CD4-positive, alpha-beta T cell (primary cell): ENCODE measurements around the gene ZBTB43. TPM values are rescaled to one million over a fixed set of nuclear protein-coding genes. Genes with fewer than 3 reads are reported as not detected.
A peak's percentile ranks its signal among the peaks of the same experiment; 100 is the strongest.

Experiments
- ATAC-seq: fragments of 200-7000 bp; cut with Tn5 transposase; one replicate; pipeline ENCODE4 v1.10.0; 2022; ENCODE audit warnings: mild to moderate bottlenecking; ENCODE audit not compliant: poor library complexity
- CTCF ChIA-PET: fragments of 350-600 bp; sonication (Branson Sonifier 250); formaldehyde crosslinking; loops from one replicate; lab custom pipeline; 2021; ENCODE audit warnings: antibody characterized with exemption, inconsistent platforms; lab: Charles Lee
- POLR2A ChIA-PET: fragments of 350-600 bp; sonication (Branson Sonifier 250); formaldehyde crosslinking; loops from one replicate; lab custom pipeline; 2021; ENCODE audit warnings: antibody characterized with exemption, inconsistent platforms; lab: Charles Lee
- DNase-seq, 14 experiments: peaks; one replicate each; pipeline ENCODE4 v3.0.0-alpha.2; 2013 to 2020; ENCODE audit warnings: mixed read lengths in 2 of 14
- H3K27ac ChIP-seq, 2 donors: one replicate each; pipeline versions ENCODE4 v1.5.1 to v1.7.0; 2013; ENCODE audit warnings: low read length in 2 of 2, low read depth in 1 of 2, mild to moderate bottlenecking in 1 of 2
- H3K27me3 ChIP-seq, 2 experiments: 1 replicate in 1 of 2; 2 replicates in 1 of 2; pipeline versions ENCODE4 v1.6.1 to v1.7.0; 2013; ENCODE audit warnings: low read length in 2 of 2, control low read depth in 1 of 2, mild to moderate bottlenecking in 1 of 2, moderate library complexity in 1 of 2; ENCODE audit not compliant: insufficient read depth in 2 of 2, control insufficient read depth in 1 of 2
- H3K36me3 ChIP-seq: one replicate; pipeline ENCODE4 v1.6.1; 2013; ENCODE audit warnings: low read length, control low read depth; ENCODE audit not compliant: insufficient read depth
- H3K4me1 ChIP-seq: one replicate; pipeline ENCODE4 v1.6.1; 2013; ENCODE audit warnings: low read length, control low read depth; ENCODE audit not compliant: insufficient read depth
- H3K4me3 ChIP-seq: one replicate; pipeline ENCODE4 v1.5.1; 2013; ENCODE audit warnings: mild to moderate bottlenecking, low read length, moderate library complexity
- H3K9me3 ChIP-seq, 2 experiments: 1 replicate in 1 of 2; 2 replicates in 1 of 2; pipeline versions ENCODE4 v1.6.1 to v1.7.0; 2013; ENCODE audit warnings: low read length in 2 of 2, mild to moderate bottlenecking in 2 of 2, control low read depth in 1 of 2, moderate library complexity in 1 of 2; ENCODE audit not compliant: control insufficient read depth in 1 of 2, insufficient read depth in 1 of 2
- H3K27ac Mint-ChIP-seq: one replicate; pipeline ENCODE4 v1.8.0; 2020; ENCODE audit warnings: mixed read lengths
- H3K27me3 Mint-ChIP-seq: one replicate; pipeline ENCODE4 v1.8.0; 2021; ENCODE audit warnings: mixed read lengths
- H3K36me3 Mint-ChIP-seq: one replicate; pipeline ENCODE4 v1.8.0; 2021; ENCODE audit warnings: low read depth, mixed read lengths
- H3K4me1 Mint-ChIP-seq: one replicate; pipeline ENCODE4 v1.8.0; 2021; ENCODE audit warnings: low read depth, mixed read lengths
- H3K4me3 Mint-ChIP-seq: one replicate; pipeline ENCODE4 v1.8.0; 2020; ENCODE audit warnings: mild to moderate bottlenecking, mixed read lengths
- H3K9me3 Mint-ChIP-seq: one replicate; pipeline ENCODE4 v1.8.0; 2020; ENCODE audit warnings: mixed read lengths
- intact Hi-C, 2 experiments: fragments of 100-400 bp; cut with DNase I in 1 of 2; cut with micrococcal nuclease in 1 of 2; formaldehyde crosslinking; loops; one replicate each; pipeline versions ENCODE4 v1.15.1 to v1.9.0; 2023 to 2025; cut with DNase I, micrococcal nuclease
- polyA plus RNA-seq, 2 donors: library from polyadenylated mRNA; unstranded; fragments of 120-200 nt; gene quantifications; one replicate each; pipeline ENCODE4 v1.2.1, GENCODE V29; 2013
- total RNA-seq, 174 experiments: library from RNA in 2 of 174; stranded (reverse) in 2 of 174; gene quantifications; one replicate each; pipeline ENCODE4 v1.2.3 and lab custom pipeline; 2021 to 2026
- TF ChIP-seq, protein P1 (sequence below): fragments of 200-600 bp; IDR thresholded peaks from one replicate; pipeline ENCODE4 v1.8.0; 2022; ENCODE audit warnings: antibody characterized with exemption, mild to moderate bottlenecking

The ZBTB43 gene, protein sequence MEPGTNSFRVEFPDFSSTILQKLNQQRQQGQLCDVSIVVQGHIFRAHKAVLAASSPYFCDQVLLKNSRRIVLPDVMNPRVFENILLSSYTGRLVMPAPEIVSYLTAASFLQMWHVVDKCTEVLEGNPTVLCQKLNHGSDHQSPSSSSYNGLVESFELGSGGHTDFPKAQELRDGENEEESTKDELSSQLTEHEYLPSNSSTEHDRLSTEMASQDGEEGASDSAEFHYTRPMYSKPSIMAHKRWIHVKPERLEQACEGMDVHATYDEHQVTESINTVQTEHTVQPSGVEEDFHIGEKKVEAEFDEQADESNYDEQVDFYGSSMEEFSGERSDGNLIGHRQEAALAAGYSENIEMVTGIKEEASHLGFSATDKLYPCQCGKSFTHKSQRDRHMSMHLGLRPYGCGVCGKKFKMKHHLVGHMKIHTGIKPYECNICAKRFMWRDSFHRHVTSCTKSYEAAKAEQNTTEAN
- total RNA-seq: 10 to 100 TPM; 47.7 to 50.8 TPM
- 9.0 TPM for polyA plus RNA-seq (2013, experiment 1 of 2)
- 11.3 TPM for polyA plus RNA-seq (2013, experiment 2 of 2)
- 27.4 to 117 (median 53.9) reads per million in 172 experiments for total RNA-seq (lab: John Stamatoyannopoulos, UW)

DNA sequence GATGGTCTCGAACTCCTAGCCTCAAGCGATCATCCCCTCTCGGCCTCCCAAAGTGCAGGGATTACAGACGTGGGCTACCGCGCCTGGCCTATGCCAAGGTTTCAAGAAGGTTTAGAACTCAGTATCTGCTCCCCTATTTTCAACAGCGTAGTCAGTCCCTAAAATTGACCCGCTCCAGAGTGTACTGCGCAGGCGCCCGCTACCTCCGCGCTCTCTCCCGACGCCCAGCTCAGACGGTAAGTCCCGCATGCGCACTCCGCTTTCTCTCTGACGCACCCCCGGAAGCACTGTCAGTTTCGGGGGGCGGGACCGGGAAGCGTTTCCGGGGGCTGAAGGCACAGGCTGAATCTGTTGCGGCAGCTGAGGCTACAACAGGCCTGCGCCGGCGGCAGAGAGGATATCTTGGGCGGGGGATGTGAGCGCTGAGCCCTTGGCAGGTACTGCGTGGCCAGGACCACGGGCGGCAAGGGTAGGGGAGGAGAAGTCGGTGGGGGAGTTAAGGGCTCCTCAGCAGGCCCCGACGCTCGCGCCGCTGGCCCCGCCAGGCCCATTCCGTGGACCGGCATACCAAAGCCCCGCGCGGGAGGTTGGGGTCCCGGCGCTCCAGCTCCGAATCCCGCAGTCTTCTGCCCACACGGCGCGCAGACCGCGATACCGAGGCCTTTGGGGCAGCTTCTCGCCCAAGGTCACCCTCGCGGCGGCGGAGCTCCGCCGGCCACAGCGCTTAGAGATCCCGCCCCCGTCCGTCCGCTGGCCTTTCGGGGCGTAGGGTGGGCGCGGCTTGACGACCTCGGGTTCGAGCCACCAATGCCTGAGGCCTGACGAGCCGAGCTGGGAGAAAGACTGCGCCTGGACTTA is at the start of gene ZBTB43:
ZBTB43 (plus strand) TSS at position 345 of the 858 bp plus-strand sequence. CDS start 27,470 bp downstream, outside the sequence.
- Mint-ChIP-seq H3K36me3 (peaks cover 43% of the 10 kb centered on the region), H3K27me3 (no peaks in the 10 kb centered on the region), H3K4me3 (peak within 1 kb of the TSS; percentile 99), H3K27ac (peak within 1 kb of the TSS; percentile 96), H3K4me1 (peaks cover 49% of the 10 kb centered on the region), H3K9me3 (no peaks in the 10 kb centered on the region)
- H3K4me3 ChIP-seq: peak within 1 kb of the TSS; percentile 75
- CTCF ChIA-PET: interaction anchor here (0.5 to 2.7 kb wide), 3 partner anchors 50 to 99 kb away, joined by 3 to 13 read pairs (median 3); no protein-coding TSS in a partner anchor
- H3K9me3 ChIP-seq: no peaks in the 10 kb centered on the region
- peaks cover 19% of the 10 kb centered on the region for H3K4me1 ChIP-seq
- H3K36me3 ChIP-seq: peaks cover 6% of the 10 kb centered on the region
- POLR2A ChIA-PET: interaction anchor here (1.0 to 4.4 kb wide), 4 partner anchors 11 to 419 kb away, joined by 4 to 25 read pairs (median 5); no protein-coding TSS in a partner anchor
- TF ChIP-seq, protein P1, sequence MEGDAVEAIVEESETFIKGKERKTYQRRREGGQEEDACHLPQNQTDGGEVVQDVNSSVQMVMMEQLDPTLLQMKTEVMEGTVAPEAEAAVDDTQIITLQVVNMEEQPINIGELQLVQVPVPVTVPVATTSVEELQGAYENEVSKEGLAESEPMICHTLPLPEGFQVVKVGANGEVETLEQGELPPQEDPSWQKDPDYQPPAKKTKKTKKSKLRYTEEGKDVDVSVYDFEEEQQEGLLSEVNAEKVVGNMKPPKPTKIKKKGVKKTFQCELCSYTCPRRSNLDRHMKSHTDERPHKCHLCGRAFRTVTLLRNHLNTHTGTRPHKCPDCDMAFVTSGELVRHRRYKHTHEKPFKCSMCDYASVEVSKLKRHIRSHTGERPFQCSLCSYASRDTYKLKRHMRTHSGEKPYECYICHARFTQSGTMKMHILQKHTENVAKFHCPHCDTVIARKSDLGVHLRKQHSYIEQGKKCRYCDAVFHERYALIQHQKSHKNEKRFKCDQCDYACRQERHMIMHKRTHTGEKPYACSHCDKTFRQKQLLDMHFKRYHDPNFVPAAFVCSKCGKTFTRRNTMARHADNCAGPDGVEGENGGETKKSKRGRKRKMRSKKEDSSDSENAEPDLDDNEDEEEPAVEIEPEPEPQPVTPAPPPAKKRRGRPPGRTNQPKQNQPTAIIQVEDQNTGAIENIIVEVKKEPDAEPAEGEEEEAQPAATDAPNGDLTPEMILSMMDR: no peak
- DNase-seq (peak; percentile 97 to 99 (median 98)), ATAC-seq (peak; percentile 85)
- intact Hi-C loops: loop anchor here in 1 of 2 experiments (2.0 to 5.0 kb wide), 3 partner anchors 56 to 1543 kb away; partner anchors contain the start of genes GAPVD1, RALGPS1 and ZBTB34
- no peaks in the 10 kb centered on the region for H3K27me3 ChIP-seq
- peak within 1 kb of the TSS; percentile 79 to 88 for H3K27ac ChIP-seq

DNA sequence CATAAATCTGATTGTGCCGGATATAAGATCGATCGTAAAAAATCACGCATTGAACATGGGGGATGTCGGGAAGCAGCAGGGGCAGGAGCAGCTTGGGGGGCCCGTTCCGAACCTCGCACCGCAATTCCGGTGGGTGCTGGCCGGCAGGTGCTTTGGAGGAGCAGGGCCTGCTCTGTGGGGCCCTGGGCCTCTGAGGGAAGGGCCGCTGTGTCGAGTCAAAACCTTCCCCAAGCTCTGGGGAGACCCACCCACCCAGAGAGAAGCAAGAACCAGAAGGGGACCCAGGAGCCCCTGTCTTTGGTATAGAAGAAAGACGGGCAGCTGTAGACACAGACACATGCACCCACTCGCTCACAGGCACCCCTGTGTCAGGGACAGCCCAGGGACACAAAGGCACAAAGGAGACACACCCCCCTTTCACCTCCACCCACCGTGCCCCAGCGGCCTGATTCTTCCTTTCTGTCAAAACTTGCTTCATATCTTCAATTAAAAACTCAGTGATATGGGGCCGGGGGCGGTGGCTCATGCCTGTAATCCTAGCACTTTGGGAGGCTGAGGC is 49.4 kb upstream of the ZBTB43 start:
- H3K4me1 Mint-ChIP-seq: no peaks in the 10 kb centered on the region
- CTCF ChIA-PET: no interaction called here
- no peak overlapping the region for H3K4me3 ChIP-seq
- no peak for ATAC-seq
- POLR2A ChIA-PET: no interaction called here
- H3K36me3 ChIP-seq: no peaks in the 10 kb centered on the region
- H3K27me3 ChIP-seq: peaks cover 0 to 4% of the 10 kb centered on the region in 2 experiments
- no peak overlapping the region for H3K4me3 Mint-ChIP-seq
- no peaks in the 10 kb centered on the region for H3K4me1 ChIP-seq
- no peak overlapping the region for H3K27ac ChIP-seq
- H3K27ac Mint-ChIP-seq: no peak overlapping the region
- DNase-seq: no peak
- no peaks in the 10 kb centered on the region for H3K9me3 ChIP-seq
- H3K27me3 Mint-ChIP-seq: no peaks in the 10 kb centered on the region
- no peaks in the 10 kb centered on the region for H3K36me3 Mint-ChIP-seq
- H3K9me3 Mint-ChIP-seq: no peaks in the 10 kb centered on the region
- TF ChIP-seq, protein P1: no peak
- intact Hi-C loops: no loop called here

DNA sequence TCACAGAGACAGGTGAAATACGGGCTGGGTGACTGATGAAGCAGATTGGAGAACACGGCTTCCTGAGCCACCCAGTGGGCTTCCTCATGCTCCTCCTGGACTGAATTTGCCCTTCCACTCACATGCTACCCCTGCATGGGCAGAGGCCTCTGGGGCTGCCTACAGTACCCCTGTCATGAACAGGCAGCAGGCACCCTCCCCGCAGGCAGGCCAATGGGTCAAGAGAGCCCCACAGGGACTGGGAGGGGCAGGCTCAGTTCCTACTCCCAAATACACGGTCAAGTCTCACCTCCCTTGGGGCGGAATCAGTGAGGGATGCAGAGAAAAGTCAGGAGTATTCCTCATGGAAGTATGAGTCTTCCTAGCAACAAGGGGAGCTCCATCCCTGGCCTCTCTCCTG is 48.6 kb upstream of the ZBTB43 start:
- no peak overlapping the region for H3K4me3 Mint-ChIP-seq
- no peaks in the 10 kb centered on the region for H3K27me3 Mint-ChIP-seq
- ChIA-PET POLR2A (no interaction called here), CTCF (no interaction called here)
- Histone ChIP-seq H3K36me3 (no peaks in the 10 kb centered on the region), H3K27me3 (peaks cover 0 to 4% of the 10 kb centered on the region in 2 experiments), H3K27ac (no peak overlapping the region), H3K4me3 (no peak overlapping the region), H3K9me3 (no peaks in the 10 kb centered on the region), H3K4me1 (no peaks in the 10 kb centered on the region)
- intact Hi-C loops: no loop called here
- H3K9me3 Mint-ChIP-seq: no peaks in the 10 kb centered on the region
- no peaks in the 10 kb centered on the region for H3K4me1 Mint-ChIP-seq
- no peak overlapping the region for H3K27ac Mint-ChIP-seq
- TF ChIP-seq, protein P1: no peak
- H3K36me3 Mint-ChIP-seq: no peaks in the 10 kb centered on the region
- no peak for DNase-seq
- no peak for ATAC-seq
